Inflammatory macrophage (primary cell): ENCODE data around the gene CRYBG1.

ENCODE experiments used
- DNase-seq, 2 donors: peaks; one replicate each; pipeline ENCODE4 v3.0.0-alpha.2; 2020 to 2022

Gene CRYBG1

DNA sequence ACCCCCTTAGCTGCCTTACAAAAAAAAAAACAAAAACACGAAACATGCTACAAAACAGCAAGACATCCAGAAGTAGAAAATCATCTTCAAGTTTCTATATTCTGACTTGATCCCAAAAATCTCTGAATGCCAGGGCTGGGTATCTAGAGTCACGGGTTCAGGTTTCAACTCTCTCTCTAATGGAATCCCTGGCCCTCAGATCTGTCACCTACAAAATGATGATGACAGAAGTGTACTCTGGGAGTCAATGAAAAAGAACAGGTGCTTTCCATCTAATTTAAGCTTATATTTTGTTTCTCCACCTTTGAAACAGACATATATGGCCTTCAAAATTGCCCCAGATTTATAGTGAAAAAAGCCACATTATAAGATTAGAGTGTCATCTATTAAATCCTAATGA lies 250.5 kb downstream of the CRYBG1 start:
- DNase-seq: no peak

DNA sequence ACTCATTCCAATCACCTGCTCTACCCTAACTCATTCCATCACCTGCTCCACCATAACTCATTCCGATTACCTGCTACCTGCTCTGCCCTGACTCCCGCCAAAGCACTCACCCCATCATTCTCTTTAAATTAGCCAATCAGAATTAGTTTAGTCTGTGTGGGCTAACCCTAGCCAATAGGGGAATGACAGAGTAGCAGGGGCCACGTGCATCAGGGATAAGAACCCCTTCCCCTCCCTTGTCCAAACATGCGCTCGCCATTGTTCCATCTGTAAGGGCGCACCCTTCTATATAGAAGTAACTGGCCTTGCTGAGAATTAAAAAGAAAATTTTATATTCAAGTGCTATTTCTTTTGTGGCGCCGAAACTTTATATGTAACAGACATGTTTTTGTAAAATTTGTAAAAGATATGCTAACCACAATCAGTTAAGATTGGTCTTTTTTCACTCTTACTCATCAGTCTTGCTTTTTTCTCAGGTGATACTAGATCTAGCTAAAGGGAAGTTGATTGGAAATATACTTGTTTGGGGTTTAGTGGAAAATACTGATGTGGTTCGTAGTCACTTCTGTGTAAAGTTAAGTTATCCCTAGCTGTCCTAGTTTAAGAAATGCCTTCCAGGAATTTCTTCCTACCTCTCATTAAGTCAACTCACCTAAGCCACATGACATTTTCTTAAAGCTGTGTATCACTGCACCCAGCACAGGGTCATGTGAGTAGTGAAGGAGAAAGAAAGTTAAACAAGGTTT lies 252.3 kb downstream of the CRYBG1 start:
- no peak for DNase-seq

GRCh38 chr6:106613590-106613989 lies 253.1 kb downstream of the CRYBG1 start:
- no peak for DNase-seq

- no peak for DNase-seq
Measured at GRCh38 chr6:106614166-106614565, 253.6 kb downstream of the CRYBG1 start.

GRCh38 chr6:106614592-106615257 lies 254.2 kb downstream of the CRYBG1 start:
- DNase-seq: no peak

DNA sequence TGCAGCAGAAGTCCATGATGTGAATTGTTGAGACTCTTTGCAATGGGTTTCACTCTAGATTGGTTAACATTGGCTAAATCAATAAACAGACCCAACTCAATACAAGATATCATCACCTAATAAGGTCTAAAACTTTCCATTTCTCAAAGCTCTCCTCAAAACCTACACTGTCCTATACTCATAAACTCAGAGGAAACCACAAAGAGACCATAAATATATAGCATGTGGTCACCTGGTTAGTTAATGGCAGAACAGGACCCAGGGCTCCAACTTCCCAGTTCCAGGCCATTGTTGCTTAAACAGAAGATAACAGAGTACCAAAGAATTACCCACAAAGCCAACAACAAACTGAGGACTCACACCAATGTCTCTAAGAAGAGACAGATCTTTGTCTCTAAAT lies 256.8 kb downstream of the CRYBG1 start:
- no peak for DNase-seq

- DNase-seq: no peak
Measured at GRCh38 chr6:106617857-106618256, 257.3 kb downstream of the CRYBG1 start.

- no peak for DNase-seq
Measured at GRCh38 chr6:106618324-106618723, 257.8 kb downstream of the CRYBG1 start.

DNA sequence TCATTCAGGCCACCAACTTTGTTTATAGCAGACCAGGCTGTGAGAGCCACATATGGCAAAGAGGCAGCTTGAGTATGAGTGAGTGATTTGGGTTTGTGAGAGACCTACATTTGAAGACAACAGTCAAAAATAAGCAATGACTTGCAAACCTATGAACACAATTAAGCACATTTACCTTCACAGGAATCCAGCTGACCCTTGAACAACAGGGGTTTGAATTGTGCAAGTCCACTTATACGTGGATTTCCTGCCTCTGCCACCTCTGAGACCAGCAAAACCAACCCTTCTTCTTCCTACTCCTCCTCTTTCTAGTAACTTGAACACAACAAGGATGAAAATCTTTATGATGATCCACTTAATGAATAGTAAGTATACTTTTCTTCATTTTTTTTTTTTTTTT lies 258.7 kb downstream of the CRYBG1 start:
- DNase-seq: no peak

DNA sequence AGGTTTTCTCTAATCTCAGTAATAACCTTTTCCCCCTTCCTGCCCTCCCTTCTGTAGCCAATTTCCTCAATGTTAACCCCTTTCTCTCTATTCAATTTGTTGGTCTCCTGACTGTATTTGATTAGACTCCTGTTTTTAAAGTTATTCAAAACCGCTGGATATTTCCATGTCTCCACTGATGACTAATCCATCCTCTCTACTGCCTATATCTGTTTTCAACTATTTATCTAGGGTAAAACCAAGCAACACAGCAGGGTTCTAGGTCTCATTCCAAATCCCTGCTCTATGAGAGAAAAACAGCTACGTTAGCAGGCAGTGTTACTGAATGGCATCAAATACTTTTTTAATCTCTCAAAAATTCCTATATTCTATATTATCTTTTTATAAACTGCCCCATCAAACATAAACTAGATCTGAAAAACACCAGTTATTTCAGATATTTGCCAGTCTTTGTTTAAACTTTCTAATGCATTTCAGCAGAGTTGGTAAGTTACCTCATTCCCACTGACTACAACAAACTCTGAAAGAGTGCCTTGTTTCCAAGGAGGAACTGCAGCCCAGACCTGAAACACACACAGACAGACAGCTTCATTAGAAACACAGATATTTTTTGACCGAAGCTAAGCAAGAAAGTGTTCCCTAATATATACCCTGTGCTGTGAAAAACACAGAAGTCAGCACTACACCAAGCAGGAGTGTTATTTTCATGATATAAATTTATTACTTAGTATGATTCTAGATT lies 260.6 kb downstream of the CRYBG1 start:
- no peak for DNase-seq
